ENCODE data around the gene CNTNAP5. TPM values are rescaled to one million over a fixed set of nuclear protein-coding genes. Genes with fewer than 3 reads are reported as not detected.

Gene CNTNAP5
- total and polyA plus RNA-seq, 4 experiments from 2014 or later = not detected

GRCh38 chr2:124178719-124179118 is 153.6 kb downstream of the CNTNAP5 start:
- no peak overlapping the region for H3K27ac Mint-ChIP-seq
- Histone ChIP-seq H3K4me3 (ENCODE audit: low read length in 2 of 2) (no peak overlapping the region), H3K4me1 (ENCODE audit: insufficient read depth, low read length) (no peaks in the 10 kb centered on the region), H3K9me3 (ENCODE audit: control insufficient read depth in 1 of 2, low read length in 2 of 2) (no peaks in the 10 kb centered on the region), H3K27me3 (ENCODE audit: insufficient read depth, low read length) (no peaks in the 10 kb centered on the region), H3K36me3 (ENCODE audit: insufficient read depth, low read length) (no peaks in the 10 kb centered on the region), H3K27ac (ENCODE audit: low read depth, low read length) (no peak overlapping the region)
- POLR2A ChIA-PET (ENCODE audit: partially characterized antibody) = no interaction called here
- H3K36me3 Mint-ChIP-seq = no peaks in the 10 kb centered on the region
- DNase-seq = no peak
- intact Hi-C loops (cut with micrococcal nuclease) = no loop called here
- no peaks in the 10 kb centered on the region for H3K27me3 Mint-ChIP-seq
- H3K4me1 Mint-ChIP-seq = no peaks in the 10 kb centered on the region
- H3K4me3 Mint-ChIP-seq = no peak overlapping the region
- CTCF ChIA-PET (ENCODE audit: partially characterized antibody) = no interaction called here
- H3K9me3 Mint-ChIP-seq = peaks cover 2 to 8% (median 5%) of the 10 kb centered on the region in 8 donors

- no peaks in the 10 kb centered on the region for H3K27me3 Mint-ChIP-seq
- no peak for DNase-seq
- ChIA-PET POLR2A (ENCODE audit: partially characterized antibody) (no interaction called here), CTCF (ENCODE audit: partially characterized antibody) (no interaction called here)
- Histone ChIP-seq H3K4me3 (ENCODE audit: low read length in 2 of 2) (no peak overlapping the region), H3K27me3 (ENCODE audit: insufficient read depth, low read length) (no peaks in the 10 kb centered on the region), H3K9me3 (ENCODE audit: control insufficient read depth in 1 of 2, low read length in 2 of 2) (no peaks in the 10 kb centered on the region), H3K4me1 (ENCODE audit: insufficient read depth, low read length) (no peaks in the 10 kb centered on the region), H3K27ac (ENCODE audit: low read depth, low read length) (no peak overlapping the region), H3K36me3 (ENCODE audit: insufficient read depth, low read length) (no peaks in the 10 kb centered on the region)
- intact Hi-C loops (cut with micrococcal nuclease) = no loop called here
- H3K9me3 Mint-ChIP-seq = peaks cover 0 to 13% (median 4%) of the 10 kb centered on the region in 8 donors
- peak overlapping the region in 1 of 8 donors; percentile 9 for H3K4me3 Mint-ChIP-seq
- no peak overlapping the region for H3K27ac Mint-ChIP-seq
- no peaks in the 10 kb centered on the region for H3K36me3 Mint-ChIP-seq
- H3K4me1 Mint-ChIP-seq = no peaks in the 10 kb centered on the region
Observed at GRCh38 chr2:124180635-124181034, 155.5 kb downstream of the CNTNAP5 start.

GRCh38 chr2:124186801-124187200 is 161.7 kb downstream of the CNTNAP5 start:
- H3K36me3 Mint-ChIP-seq = no peaks in the 10 kb centered on the region
- H3K9me3 Mint-ChIP-seq = peaks cover 0 to 7% (median 4%) of the 10 kb centered on the region in 8 donors
- Histone ChIP-seq H3K36me3 (ENCODE audit: insufficient read depth, low read length) (no peaks in the 10 kb centered on the region), H3K27me3 (ENCODE audit: insufficient read depth, low read length) (no peaks in the 10 kb centered on the region), H3K4me1 (ENCODE audit: insufficient read depth, low read length) (no peaks in the 10 kb centered on the region), H3K4me3 (ENCODE audit: low read length in 2 of 2) (no peak overlapping the region), H3K27ac (ENCODE audit: low read depth, low read length) (no peak overlapping the region), H3K9me3 (ENCODE audit: control insufficient read depth in 1 of 2, low read length in 2 of 2) (no peaks in the 10 kb centered on the region)
- ChIA-PET CTCF (ENCODE audit: partially characterized antibody) (no interaction called here), POLR2A (ENCODE audit: partially characterized antibody) (no interaction called here)
- H3K4me3 Mint-ChIP-seq = no peak overlapping the region
- no peaks in the 10 kb centered on the region for H3K4me1 Mint-ChIP-seq
- H3K27ac Mint-ChIP-seq = no peak overlapping the region
- DNase-seq = no peak
- intact Hi-C loops (cut with micrococcal nuclease) = no loop called here
- H3K27me3 Mint-ChIP-seq = no peaks in the 10 kb centered on the region

- peaks cover 0 to 9% (median 2%) of the 10 kb centered on the region in 8 donors for H3K9me3 Mint-ChIP-seq
- ChIA-PET POLR2A (ENCODE audit: partially characterized antibody) (no interaction called here), CTCF (ENCODE audit: partially characterized antibody) (no interaction called here)
- H3K27me3 ChIP-seq (ENCODE audit: insufficient read depth, low read length) = no peaks in the 10 kb centered on the region
- H3K36me3 Mint-ChIP-seq = no peaks in the 10 kb centered on the region
- H3K4me3 ChIP-seq (ENCODE audit: low read length in 2 of 2) = no peak overlapping the region
- H3K36me3 ChIP-seq (ENCODE audit: insufficient read depth, low read length) = no peaks in the 10 kb centered on the region
- no peak overlapping the region for H3K27ac Mint-ChIP-seq
- no peak overlapping the region for H3K4me3 Mint-ChIP-seq
- intact Hi-C loops (cut with micrococcal nuclease) = no loop called here
- H3K4me1 ChIP-seq (ENCODE audit: insufficient read depth, low read length) = no peaks in the 10 kb centered on the region
- H3K9me3 ChIP-seq (ENCODE audit: control insufficient read depth in 1 of 2, low read length in 2 of 2) = no peaks in the 10 kb centered on the region
- H3K27me3 Mint-ChIP-seq = no peaks in the 10 kb centered on the region
- H3K27ac ChIP-seq (ENCODE audit: low read depth, low read length) = no peak overlapping the region
- DNase-seq = no peak
- H3K4me1 Mint-ChIP-seq = no peaks in the 10 kb centered on the region
Observed at GRCh38 chr2:124187948-124188347, 162.9 kb downstream of the CNTNAP5 start.

- Histone ChIP-seq H3K4me1 (ENCODE audit: insufficient read depth, low read length) (no peaks in the 10 kb centered on the region), H3K9me3 (ENCODE audit: control insufficient read depth in 1 of 2, low read length in 2 of 2) (no peaks in the 10 kb centered on the region), H3K4me3 (ENCODE audit: low read length in 2 of 2) (no peak overlapping the region), H3K27ac (ENCODE audit: low read depth, low read length) (no peak overlapping the region), H3K36me3 (ENCODE audit: insufficient read depth, low read length) (no peaks in the 10 kb centered on the region), H3K27me3 (ENCODE audit: insufficient read depth, low read length) (no peaks in the 10 kb centered on the region)
- Mint-ChIP-seq H3K27ac (no peak overlapping the region), H3K4me3 (no peak overlapping the region), H3K36me3 (no peaks in the 10 kb centered on the region), H3K9me3 (peaks cover 0 to 5% (median 1%) of the 10 kb centered on the region in 8 donors), H3K27me3 (no peaks in the 10 kb centered on the region), H3K4me1 (no peaks in the 10 kb centered on the region)
- no peak for DNase-seq
- ChIA-PET CTCF (ENCODE audit: partially characterized antibody) (no interaction called here), POLR2A (ENCODE audit: partially characterized antibody) (no interaction called here)
- intact Hi-C loops (cut with micrococcal nuclease) = no loop called here
Observed at GRCh38 chr2:124193706-124194105, 168.6 kb downstream of the CNTNAP5 start.

GRCh38 chr2:124201713-124202112 is 176.6 kb downstream of the CNTNAP5 start:
- no peak overlapping the region for H3K27ac Mint-ChIP-seq
- H3K4me3 Mint-ChIP-seq = no peak overlapping the region
- no peaks in the 10 kb centered on the region for H3K4me1 ChIP-seq (ENCODE audit: insufficient read depth, low read length)
- ChIA-PET POLR2A (ENCODE audit: partially characterized antibody) (no interaction called here), CTCF (ENCODE audit: partially characterized antibody) (no interaction called here)
- intact Hi-C loops (cut with micrococcal nuclease) = no loop called here
- H3K27me3 ChIP-seq (ENCODE audit: insufficient read depth, low read length) = no peaks in the 10 kb centered on the region
- no peaks in the 10 kb centered on the region for H3K36me3 ChIP-seq (ENCODE audit: insufficient read depth, low read length)
- no peaks in the 10 kb centered on the region for H3K4me1 Mint-ChIP-seq
- no peak for DNase-seq
- H3K9me3 ChIP-seq (ENCODE audit: control insufficient read depth in 1 of 2, low read length in 2 of 2) = no peaks in the 10 kb centered on the region
- no peaks in the 10 kb centered on the region for H3K36me3 Mint-ChIP-seq
- peaks cover 0 to 39% (median 12%) of the 10 kb centered on the region in 8 donors for H3K9me3 Mint-ChIP-seq
- H3K4me3 ChIP-seq (ENCODE audit: low read length in 2 of 2) = no peak overlapping the region
- no peak overlapping the region for H3K27ac ChIP-seq (ENCODE audit: low read depth, low read length)
- no peaks in the 10 kb centered on the region for H3K27me3 Mint-ChIP-seq

GRCh38 chr2:124209441-124209840 is 184.4 kb downstream of the CNTNAP5 start:
- Mint-ChIP-seq H3K27me3 (no peaks in the 10 kb centered on the region), H3K36me3 (no peaks in the 10 kb centered on the region), H3K9me3 (peaks cover 0 to 12% (median 5%) of the 10 kb centered on the region in 8 donors), H3K4me3 (no peak overlapping the region), H3K27ac (no peak overlapping the region), H3K4me1 (no peaks in the 10 kb centered on the region)
- H3K9me3 ChIP-seq (ENCODE audit: control insufficient read depth in 1 of 2, low read length in 2 of 2) = no peaks in the 10 kb centered on the region
- H3K27me3 ChIP-seq (ENCODE audit: insufficient read depth, low read length) = no peaks in the 10 kb centered on the region
- intact Hi-C loops (cut with micrococcal nuclease) = no loop called here
- CTCF ChIA-PET (ENCODE audit: partially characterized antibody) = no interaction called here
- no peak overlapping the region for H3K4me3 ChIP-seq (ENCODE audit: low read length in 2 of 2)
- H3K27ac ChIP-seq (ENCODE audit: low read depth, low read length) = no peak overlapping the region
- no peak for DNase-seq
- POLR2A ChIA-PET (ENCODE audit: partially characterized antibody) = no interaction called here
- H3K36me3 ChIP-seq (ENCODE audit: insufficient read depth, low read length) = no peaks in the 10 kb centered on the region
- no peaks in the 10 kb centered on the region for H3K4me1 ChIP-seq (ENCODE audit: insufficient read depth, low read length)

GRCh38 chr2:124211461-124211860 is 186.4 kb downstream of the CNTNAP5 start:
- no peak for DNase-seq
- no peak overlapping the region for H3K27ac Mint-ChIP-seq
- H3K36me3 ChIP-seq (ENCODE audit: insufficient read depth, low read length) = no peaks in the 10 kb centered on the region
- no peak overlapping the region for H3K4me3 ChIP-seq (ENCODE audit: low read length in 2 of 2)
- H3K27ac ChIP-seq (ENCODE audit: low read depth, low read length) = no peak overlapping the region
- no peaks in the 10 kb centered on the region for H3K27me3 Mint-ChIP-seq
- no peaks in the 10 kb centered on the region for H3K27me3 ChIP-seq (ENCODE audit: insufficient read depth, low read length)
- no peaks in the 10 kb centered on the region for H3K4me1 ChIP-seq (ENCODE audit: insufficient read depth, low read length)
- no peaks in the 10 kb centered on the region for H3K36me3 Mint-ChIP-seq
- CTCF ChIA-PET (ENCODE audit: partially characterized antibody) = no interaction called here
- H3K4me1 Mint-ChIP-seq = no peaks in the 10 kb centered on the region
- no peak overlapping the region for H3K4me3 Mint-ChIP-seq
- intact Hi-C loops (cut with micrococcal nuclease) = no loop called here
- H3K9me3 Mint-ChIP-seq = peaks cover 0 to 7% (median 2%) of the 10 kb centered on the region in 8 donors
- POLR2A ChIA-PET (ENCODE audit: partially characterized antibody) = no interaction called here
- no peaks in the 10 kb centered on the region for H3K9me3 ChIP-seq (ENCODE audit: control insufficient read depth in 1 of 2, low read length in 2 of 2)
